ENCODE results near the gene PSMA3.

The PSMA3 gene

GRCh38 chr14:58298477-58299400 is 54.1 kb downstream of the PSMA3 start, which contains the start of gene ARID4A:
Gene ARID4A, plus strand, starts transcription at chr14:58298555. Its CDS starts 1,300 bp downstream, at chr14:58299855.
- DNase-seq (ENCODE audit: low read depth in 2 of 2, low spot score in 1 of 2), result peak; percentile 47 to 68

GRCh38 chr14:58299401-58300330 is 55.0 kb downstream of the PSMA3 start:
- DNase-seq (ENCODE audit: low read depth in 2 of 2, low spot score in 1 of 2), result no peak

GRCh38 chr14:58301416-58301815 is 56.8 kb downstream of the PSMA3 start:
- no peak for DNase-seq (ENCODE audit: low read depth in 2 of 2, low spot score in 1 of 2)

- no peak for DNase-seq (ENCODE audit: low read depth in 2 of 2, low spot score in 1 of 2)
Measured at GRCh38 chr14:58305730-58306129, 61.1 kb downstream of the PSMA3 start.

GRCh38 chr14:58307597-58308316 is 63.1 kb downstream of the PSMA3 start:
- DNase-seq (ENCODE audit: low read depth in 2 of 2, low spot score in 1 of 2), result no peak

GRCh38 chr14:58309086-58309485 is 64.4 kb downstream of the PSMA3 start:
- DNase-seq (ENCODE audit: low read depth in 2 of 2, low spot score in 1 of 2), result no peak

- DNase-seq (ENCODE audit: low read depth in 2 of 2, low spot score in 1 of 2), result no peak
Measured at GRCh38 chr14:58313699-58314098, 69.1 kb downstream of the PSMA3 start.

- no peak for DNase-seq (ENCODE audit: low read depth in 2 of 2, low spot score in 1 of 2)
Measured at GRCh38 chr14:58315606-58316005, 71.0 kb downstream of the PSMA3 start.
